GM19372 (cell line): ENCODE measurements around the gene PUS7.
"Not testable (repeated sequence)": the region's sequence is repeated elsewhere in the genome, so short reads cannot be mapped to it uniquely, and the experiment has no call there.

Source experiments
- ATAC-seq: cut with Tn5 transposase; IDR thresholded peaks from one replicate; pipeline ENCODE4 v1.9.1; 2021; ENCODE audit warnings: mild to moderate bottlenecking, low read depth, moderate library complexity; ENCODE audit not compliant: unreplicated experiment

Gene PUS7

DNA sequence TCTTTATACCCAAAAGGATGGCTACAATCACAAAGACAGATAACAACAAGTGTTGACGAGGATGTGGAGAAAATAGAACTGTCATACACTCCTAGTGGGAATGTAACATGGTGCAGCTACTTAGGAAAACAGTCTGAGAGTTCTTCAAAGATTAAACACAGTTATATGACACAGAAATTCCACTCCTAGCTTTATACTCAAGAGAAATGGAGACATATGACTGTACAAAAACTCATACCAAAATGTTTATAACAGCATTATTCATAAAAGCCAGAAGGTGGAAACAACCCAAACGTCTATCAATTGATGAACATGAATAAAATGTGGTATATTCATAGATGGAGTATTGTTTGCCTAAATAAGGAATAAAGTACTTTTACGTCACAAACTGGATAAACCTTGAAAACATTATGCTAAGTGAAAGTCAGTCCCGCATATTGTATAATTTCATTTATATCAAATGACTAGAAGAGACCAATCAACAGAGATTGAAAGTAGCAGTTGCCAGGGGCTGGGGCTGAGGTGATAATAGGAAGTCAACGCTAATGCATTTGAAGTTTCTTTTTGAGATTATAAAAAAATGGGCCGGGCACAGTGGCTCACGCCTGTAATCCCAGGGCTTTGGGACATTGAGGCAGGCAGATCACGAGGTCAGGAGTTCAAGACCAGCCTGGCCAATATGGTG lies 71.8 kb downstream of the PUS7 start:
- no peak for ATAC-seq

- peak; percentile 78 for ATAC-seq
These were observed 73.9 kb downstream of the PUS7 start for GRCh38 chr7:105448181-105448580.

GRCh38 chr7:105444342-105444987 lies 77.6 kb downstream of the PUS7 start:
- ATAC-seq: no peak

- not testable (repeated sequence) for ATAC-seq
These were observed 79.9 kb downstream of the PUS7 start for GRCh38 chr7:105442214-105442613.

DNA sequence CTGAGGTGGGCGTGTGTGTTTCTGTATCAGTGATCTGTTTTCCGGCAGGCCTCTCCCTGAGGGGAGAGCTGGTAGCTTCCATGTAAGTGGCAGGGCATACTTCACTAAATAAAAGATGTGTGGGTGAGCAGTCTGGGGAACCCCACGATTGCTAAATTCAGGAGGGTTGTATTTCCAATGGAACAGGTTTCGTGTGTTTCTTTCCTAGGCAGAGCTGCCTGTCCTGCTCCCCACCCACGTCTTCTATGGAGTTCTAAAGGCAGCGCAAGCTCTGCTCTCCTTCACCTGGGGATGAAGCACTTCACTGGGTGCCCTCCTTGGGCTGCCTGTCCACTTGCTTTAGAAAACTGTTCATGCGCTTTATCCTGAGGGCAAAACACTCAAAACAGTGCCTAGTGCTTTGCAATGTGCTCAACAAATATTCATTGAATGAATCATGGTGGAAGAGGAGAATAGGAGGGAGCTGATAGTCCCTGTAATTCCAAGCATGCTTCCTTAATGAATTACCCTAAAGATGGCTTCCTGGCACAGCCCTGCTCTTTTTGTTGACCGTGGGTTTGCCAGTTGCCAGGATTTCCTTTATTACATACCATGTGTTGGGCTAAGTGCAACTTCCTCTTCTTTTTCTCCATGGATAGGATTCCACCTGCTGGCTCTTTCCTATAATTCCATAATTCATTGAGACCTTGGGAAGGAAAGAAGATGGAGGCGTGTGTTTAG lies 82.7 kb downstream of the PUS7 start:
- ATAC-seq: no peak

DNA sequence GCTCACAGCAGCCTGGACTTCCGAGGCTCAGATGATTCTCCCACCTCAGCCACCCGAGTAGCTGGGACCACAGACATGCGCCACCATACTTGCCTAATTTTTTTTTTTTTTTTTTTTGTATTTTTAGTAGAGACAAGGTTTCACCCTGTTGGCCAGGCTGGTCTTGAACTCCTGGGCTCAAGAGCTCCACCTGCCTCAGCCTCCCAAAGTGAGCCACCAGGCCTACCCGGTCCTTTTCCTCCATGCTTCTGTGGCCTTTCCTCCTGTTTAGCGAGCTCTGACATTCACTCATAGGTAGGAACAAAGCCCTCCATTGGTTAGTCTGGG lies 83.3 kb downstream of the PUS7 start:
- ATAC-seq: no peak

GRCh38 chr7:105438254-105438653 lies 83.8 kb downstream of the PUS7 start:
- ATAC-seq: no peak

- ATAC-seq: not testable (repeated sequence)
These were observed 84.7 kb downstream of the PUS7 start for GRCh38 chr7:105437356-105437755.

DNA sequence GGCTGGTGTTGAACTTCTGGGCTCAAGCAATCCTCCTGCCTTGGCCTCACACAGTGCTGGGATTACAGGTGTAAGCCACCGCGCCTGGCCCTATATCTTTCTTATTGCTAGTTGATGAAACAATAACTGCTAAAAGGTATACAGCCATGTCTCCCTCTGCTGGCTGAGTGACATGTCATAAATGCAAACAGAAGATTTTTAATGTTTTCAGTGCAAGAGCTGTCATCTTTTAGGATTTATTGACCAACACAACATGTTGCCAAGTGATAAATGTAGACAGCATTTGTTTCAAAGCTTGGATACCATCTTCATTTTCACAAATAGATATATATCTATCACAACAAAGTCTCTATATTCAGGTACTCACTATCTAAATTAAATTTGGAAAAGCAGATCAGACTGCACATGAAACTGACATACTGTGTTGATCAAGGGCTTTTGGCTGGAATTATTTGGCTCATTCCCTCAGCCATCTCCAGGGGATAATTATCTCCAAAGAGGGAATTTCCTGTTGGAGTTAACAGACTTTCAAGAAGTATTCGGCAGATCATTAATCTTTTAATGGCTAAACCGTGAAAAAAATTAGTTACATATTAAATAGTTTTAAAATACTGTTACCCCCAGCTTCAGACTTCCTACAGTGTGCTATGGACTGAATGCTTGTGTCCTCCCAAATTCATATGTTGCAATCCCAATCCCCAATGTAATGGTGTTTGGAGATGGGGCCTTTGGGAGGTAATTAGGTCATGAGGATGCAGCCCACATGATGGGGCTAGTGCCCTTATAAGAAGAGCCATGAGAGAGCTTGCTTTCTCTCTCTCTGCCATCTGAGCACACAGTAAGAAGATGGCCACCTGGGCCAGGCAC lies 92.1 kb downstream of the PUS7 start:
- no peak for ATAC-seq

- ATAC-seq: no peak
These were observed 95.4 kb downstream of the PUS7 start for GRCh38 chr7:105426606-105427146.

- no peak for ATAC-seq
These were observed 98.1 kb downstream of the PUS7 start for GRCh38 chr7:105423987-105424386.

- ATAC-seq: no peak
These were observed 108.1 kb downstream of the PUS7 start for GRCh38 chr7:105413887-105414437.

GRCh38 chr7:105410774-105411173 lies 111.3 kb downstream of the PUS7 start:
- ATAC-seq: not testable (repeated sequence)

DNA sequence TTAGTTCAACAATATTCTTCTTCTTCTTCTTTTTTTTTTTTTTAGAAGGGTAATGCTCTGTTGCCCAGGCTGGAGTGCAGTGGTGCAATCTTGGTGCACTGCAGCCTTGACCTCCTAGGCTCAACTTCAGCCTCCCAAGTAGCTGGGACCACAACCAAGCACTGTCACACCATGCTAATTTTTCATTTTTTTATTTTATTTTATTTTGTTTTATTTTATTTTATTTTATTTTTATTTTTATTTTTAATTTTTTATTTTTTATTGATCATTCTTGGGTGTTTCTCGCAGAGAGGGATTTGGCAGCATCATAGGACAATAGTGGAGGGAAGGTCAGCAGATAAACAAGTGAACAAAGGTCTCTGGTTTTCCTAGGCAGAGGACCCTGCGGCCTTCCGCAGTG lies 112.3 kb downstream of the PUS7 start:
- not testable (repeated sequence) for ATAC-seq

GRCh38 chr7:105408791-105409410 lies 113.2 kb downstream of the PUS7 start:
- ATAC-seq: no peak
